HG03520 (cell line): ENCODE results near the gene CD27.

Source experiments
- ATAC-seq: cut with Tn5 transposase; IDR thresholded peaks from one replicate; pipeline ENCODE4 v1.9.1; 2021; ENCODE audit warnings: mild to moderate bottlenecking, moderate library complexity; ENCODE audit not compliant: unreplicated experiment

The CD27 gene

DNA sequence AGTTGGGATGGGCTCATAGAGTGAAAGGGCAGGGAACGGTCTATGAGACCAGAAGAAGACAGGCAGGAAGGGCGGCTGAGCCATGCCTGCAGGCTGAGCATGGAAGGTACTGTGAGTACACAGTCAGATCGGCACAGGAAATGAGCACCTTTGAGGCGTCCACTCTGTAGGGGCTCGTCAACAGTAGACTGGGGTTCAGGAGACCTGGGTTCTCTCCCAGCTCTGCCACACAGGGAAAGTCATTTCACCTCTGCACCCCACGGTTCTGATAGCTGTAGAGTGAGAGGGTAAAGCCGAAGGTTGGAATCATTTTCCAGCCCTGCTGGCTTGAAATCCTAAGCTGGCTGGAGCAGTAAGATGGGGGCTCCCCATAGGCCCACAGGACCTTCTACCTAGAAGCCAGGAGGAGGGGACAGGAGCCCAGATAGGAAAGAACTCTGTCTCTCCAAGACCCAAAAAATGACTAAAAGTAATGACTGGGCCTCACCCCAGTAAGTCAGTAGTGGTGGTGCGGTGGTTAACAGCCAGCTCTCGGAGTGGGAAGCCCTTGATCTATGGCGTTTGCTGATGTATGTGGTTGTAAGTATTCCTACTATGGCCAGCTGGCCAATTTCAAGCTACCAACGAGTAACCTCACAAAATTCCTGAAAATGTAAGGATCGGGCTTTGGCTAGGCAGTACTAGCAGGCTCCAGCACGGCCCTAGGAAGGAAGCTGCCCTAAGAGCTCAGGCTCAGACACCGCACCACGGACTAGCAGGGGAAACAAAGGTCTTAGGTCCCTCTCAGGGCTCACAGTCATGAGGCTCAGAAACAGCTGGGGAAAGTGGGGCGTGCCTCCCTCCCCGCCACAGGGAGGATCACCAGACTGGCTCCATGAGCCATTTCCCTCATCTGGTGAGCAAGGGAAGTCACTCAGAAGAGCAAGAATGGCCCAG is 10.3 kb upstream of the CD27 start:
- ATAC-seq: no peak

DNA sequence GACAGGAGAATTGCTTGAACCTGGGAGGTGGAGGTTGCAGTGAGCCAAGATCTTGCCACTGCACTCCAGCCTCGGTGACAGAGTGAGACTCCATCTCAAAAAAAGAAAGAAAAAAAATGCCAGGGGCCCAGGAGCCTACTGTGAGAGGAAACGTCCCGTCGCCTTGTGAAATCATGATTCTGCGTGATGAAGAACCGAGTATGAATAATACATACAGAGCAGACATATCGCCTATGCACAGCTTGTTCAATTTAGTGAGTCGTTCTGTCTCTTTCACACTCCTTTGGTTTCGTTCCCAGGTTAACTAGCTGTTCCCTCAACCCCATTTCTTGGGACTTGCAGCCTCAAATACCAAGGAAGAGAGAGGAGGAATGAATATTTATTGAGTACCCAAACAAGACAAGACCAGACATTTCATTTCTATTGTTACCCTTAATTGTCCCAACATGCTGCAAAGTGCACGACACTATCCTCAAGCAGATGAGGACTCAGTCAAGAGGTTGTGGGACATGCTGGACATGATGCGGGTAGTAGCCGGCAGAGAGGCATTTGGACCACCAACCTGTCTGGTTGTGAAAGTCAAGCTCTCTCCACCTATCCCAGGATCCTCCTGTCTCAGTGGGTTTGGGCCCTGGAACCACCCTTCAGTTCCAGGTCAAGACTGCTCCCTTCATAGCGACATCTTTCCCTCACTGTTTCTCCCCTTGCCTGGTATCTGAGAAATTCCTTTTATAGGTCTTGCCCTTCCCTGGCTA is 8.6 kb upstream of the CD27 start:
- no peak for ATAC-seq

DNA sequence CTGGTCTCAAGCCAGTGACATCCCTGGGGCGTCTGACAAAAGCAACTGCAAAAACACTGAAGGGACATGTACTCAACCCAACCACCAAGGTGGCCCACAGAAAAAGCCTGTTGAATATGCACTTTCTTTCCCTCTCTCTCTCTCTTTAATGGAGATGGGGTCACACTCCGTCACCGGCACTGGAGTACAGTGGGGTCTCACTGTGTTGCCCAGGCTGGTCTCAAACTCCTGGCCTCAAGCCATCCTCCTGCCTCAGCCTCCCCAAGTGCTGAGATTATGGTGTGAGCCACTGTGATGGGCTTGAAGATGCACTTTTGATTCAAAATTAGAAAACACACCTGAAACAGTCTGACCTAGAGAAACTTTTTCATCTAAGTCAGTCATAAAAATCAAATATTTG is 7.2 kb upstream of the CD27 start:
- ATAC-seq: no peak

DNA sequence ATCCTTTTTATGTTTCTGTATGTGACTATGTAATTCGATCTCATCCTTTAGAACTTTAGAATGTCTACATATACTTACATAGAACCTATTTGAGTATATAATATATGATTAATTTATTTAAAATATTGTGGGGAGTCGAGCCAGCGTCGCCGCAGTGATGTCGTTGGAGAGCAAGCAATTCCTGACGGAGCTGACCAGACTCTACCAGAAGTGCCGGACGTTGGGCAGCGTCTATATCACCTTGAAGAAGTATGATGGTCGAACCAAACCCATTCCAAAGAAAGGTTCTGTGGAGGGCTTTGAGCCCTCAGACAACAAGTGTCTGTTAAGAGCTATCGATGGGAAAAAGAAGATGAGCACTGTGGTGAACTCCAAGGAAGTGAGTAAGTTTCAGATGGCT is 6.4 kb upstream of the CD27 start:
- no peak for ATAC-seq

DNA sequence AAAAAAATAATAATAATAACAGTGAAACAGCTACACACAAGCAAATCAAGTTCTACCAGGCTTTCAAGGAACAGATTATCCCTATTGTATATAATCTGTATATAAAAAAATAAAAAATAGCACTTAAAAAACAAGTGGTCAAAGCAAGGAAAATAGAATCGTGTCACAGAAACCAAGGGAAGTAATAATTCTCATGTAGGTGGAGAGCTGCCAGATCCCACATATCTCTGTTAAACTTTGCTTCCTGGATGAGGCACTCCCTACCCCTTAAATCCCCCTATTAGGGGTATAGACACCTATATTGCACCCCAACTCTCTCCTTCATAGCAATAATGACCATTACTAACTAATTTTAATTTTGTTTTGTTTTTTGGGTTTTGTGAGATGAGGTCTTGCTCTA is 4.4 kb upstream of the CD27 start:
- no peak for ATAC-seq

DNA sequence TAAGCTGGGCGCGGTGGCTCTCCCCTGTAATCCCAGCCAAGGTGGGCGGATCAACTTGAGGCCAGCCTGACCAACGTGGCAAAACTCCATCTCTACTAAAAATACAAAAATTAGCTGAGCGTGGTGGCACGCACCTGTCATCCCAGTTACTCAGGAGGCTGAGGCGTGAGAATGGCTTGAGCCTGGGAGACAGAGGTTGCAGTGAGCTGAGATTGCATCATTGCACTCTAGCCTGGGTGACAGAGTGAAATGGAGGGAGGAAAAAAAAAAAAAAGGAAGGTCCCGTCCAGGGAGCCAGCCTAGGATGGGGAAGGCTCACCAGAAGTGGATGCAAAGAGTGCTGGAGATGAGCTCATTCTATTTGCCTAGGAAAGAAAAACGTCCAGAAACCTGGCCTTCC is 1.9 kb upstream of the CD27 start:
- no peak for ATAC-seq

DNA sequence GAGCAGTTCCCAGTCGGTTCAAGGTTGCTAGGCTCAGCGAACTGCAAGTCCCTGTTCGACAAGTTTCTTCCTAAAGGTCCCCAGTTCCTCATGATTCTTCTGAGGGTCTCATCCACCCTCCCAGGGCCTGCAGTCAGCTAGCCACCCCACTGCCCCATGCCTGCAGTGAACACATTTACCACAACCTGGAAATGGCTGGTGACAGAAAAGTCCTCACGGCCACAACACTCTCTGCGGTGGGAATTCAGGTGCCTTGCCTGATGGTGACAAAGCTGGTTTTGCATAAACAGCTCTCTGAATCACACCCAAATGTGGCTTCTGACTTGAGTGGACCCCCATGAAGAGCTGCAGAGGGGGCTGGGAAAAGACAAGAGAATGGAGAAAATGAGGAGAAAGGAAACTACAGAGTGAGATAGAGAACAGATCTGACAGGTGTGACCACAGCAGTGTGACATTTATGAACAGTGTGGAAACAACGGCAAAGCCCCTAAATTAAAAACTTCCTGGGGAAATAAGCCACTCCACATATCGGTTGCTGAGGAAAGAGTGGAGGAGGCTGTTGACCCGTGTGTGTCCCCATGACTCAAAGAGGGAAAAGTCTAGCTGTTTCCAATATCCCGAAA is 1.3 kb upstream of the CD27 start:
- no peak for ATAC-seq

DNA sequence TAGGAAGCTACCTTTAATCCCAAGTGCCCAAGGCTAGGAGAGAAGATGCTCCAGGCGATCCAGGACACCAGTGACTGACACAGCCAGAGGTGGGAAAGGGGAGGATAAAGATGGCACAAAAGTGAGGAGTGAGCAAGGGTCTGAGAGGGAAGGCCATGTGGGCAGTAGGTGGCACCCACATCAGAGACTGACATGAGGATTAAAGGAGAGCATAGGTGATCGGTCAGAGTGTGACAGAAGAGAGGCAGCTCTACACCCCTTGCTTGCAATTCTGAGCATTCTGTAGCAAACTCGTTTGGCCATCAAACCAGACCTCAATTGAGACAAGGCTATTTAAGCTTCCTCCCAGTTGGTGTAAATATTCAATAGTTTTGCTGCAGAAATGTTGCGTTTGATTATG is 724 bp upstream of the CD27 start:
- no peak for ATAC-seq

DNA sequence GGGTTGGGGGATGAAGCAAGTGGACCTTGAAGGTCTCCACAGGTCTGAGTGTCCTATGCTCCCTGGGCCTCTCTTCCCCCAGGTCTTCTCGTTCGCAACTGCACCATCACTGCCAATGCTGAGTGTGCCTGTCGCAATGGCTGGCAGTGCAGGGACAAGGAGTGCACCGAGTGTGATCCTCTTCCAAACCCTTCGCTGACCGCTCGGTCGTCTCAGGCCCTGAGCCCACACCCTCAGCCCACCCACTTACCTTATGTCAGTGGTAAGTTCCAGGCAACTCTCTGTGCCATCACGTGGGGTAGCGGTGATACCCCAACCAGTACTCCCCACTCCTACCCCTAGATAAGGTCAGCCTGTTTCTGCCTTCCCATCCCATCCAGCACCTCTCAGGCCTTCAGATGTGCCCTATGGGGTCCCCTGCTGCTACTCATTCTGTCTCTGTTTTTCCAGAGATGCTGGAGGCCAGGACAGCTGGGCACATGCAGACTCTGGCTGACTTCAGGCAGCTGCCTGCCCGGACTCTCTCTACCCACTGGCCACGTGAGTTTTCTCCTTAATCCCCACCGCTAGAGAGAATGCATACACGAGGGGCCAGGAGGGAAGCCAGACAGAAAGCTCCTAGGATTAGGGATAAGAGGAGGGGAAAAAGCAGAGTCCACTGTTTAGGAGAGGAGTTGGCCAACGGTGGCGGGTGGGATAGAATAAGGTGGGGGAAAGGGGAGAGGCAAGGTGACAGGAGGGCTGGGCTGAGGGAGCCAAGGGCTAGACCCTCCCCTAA is 5.5 kb downstream of the CD27 start:
- ATAC-seq: no peak

DNA sequence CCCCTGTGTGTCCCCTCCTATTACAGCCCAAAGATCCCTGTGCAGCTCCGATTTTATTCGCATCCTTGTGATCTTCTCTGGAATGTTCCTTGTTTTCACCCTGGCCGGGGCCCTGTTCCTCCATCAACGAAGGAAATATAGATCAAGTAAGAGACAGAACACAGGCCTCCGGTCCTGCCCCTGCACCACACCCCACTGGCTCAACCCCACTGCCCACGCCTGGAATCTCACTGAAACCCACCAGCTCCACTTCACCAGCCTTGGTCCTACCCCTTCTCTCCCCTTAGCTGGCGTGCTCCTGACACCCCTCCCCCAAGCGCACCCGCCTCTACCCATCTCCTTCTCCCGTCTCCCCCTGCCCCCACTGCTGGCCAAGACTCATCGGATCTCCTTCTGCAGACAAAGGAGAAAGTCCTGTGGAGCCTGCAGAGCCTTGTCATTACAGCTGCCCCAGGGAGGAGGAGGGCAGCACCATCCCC is 6.2 kb downstream of the CD27 start:
- ATAC-seq: no peak

DNA sequence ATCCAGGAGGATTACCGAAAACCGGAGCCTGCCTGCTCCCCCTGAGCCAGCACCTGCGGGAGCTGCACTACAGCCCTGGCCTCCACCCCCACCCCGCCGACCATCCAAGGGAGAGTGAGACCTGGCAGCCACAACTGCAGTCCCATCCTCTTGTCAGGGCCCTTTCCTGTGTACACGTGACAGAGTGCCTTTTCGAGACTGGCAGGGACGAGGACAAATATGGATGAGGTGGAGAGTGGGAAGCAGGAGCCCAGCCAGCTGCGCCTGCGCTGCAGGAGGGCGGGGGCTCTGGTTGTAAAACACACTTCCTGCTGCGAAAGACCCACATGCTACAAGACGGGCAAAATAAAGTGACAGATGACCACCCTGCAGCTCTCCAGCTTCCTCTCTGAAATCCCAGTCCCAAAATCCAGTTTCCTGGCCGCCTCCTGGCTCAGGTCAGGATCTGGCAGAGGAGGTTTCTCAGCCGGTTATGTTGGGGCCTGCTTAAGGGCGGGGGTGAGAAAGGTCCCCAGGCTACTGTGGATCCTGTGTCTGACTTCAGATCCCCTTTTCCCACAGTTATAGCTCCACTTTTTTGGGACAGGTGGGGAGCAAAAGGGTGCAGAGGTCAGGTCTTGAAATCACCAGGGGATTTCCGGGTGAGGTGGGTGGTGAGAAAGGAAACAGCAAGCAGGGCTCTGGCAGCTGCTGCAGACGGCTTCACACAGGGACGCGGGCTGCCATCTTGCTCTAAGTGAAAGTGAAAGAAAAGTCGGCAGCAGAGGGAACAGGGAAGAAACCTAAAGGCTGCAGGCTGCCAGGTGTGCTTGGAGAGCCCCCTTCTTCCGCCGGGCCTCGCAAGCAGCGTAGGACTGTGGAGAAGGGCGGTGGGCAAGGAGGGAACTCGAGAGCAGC is 6.8 kb downstream of the CD27 start, which contains the start of gene TAPBPL:
Gene TAPBPL (plus strand): TSS at position 695 of the 897 bp plus-strand sequence. CDS start 207 bp downstream, outside the sequence.
- ATAC-seq: no peak

DNA sequence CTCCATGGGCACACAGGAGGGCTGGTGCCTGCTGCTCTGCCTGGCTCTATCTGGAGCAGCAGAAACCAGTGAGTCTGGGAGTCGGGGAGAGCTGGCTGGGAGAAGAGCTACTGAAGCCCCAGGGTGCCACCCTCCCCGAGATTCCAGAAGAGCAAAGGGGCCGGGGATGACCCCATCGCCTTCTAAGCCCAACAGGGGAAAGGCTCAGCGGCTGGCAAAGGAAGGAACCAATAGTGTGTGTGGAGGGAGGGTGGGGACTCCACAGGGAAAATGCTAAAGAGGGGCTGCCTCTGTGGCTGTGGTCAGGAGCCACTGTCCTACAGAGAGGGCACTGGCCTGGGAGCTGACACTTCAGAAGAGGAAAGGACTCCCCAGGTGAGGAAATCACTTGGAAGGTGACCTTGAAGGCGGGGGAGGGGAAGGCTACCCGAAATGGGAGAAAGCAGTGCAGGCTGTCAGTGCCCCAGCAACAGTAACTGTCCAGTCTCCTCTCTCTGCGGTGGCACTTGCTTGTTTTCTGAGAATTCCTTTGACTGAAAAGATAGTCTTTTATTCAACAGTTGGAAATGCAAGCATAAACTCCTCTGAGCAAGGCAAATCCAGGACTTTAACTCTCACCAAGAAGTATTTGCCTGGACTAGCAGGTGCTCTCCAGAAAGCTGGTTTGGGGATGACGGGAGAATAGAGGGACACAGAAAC is 7.6 kb downstream of the CD27 start:
- ATAC-seq: no peak

DNA sequence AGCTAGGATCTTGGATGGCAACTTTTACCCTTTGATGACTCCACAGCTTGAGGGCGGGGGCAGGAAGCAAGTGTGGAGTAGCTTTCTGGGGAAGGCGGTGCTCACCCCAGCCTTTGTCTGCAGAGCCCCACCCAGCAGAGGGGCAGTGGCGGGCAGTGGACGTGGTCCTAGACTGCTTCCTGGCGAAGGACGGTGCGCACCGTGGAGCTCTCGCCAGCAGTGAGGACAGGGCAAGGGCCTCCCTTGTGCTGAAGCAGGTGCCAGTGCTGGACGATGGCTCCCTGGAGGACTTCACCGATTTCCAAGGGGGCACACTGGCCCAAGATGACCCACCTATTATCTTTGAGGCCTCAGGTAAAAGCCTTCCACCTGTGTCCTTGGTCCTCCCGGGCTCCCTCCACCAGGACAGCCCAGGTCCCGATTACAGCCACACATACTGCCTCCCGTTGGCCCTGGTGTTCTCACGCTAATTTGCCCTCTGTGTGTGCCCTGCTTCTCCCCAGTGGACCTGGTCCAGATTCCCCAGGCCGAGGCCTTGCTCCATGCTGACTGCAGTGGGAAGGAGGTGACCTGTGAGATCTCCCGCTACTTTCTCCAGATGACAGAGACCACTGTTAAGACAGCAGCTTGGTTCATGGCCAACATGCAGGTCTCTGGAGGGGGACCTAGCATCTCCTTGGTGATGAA is 8.3 kb downstream of the CD27 start:
- no peak for ATAC-seq

DNA sequence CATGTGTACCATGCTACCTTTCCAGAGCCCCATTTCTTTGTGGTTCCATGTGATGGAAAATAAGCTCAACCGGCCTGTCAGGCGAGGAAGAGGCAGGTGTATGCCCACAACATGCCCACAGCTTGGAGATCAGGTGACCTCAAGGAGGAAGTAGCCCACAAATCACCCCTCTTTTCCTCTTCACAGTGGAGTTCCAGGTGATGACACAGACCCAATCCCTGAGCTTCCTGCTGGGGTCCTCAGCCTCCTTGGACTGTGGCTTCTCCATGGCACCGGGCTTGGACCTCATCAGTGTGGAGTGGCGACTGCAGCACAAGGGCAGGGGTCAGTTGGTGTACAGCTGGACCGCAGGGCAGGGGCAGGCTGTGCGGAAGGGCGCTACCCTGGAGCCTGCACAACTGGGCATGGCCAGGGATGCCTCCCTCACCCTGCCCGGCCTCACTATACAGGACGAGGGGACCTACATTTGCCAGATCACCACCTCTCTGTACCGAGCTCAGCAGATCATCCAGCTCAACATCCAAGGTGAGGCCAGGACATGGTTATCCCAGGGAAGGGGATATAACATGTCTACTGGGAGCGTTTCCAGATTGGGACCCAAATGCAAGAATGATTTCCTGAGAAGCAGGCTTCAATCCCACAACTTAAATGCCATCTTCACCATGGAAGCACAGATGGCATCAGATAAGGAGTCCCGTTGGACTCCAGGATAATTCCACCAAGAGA is 12.6 kb downstream of the CD27 start:
- ATAC-seq: no peak

DNA sequence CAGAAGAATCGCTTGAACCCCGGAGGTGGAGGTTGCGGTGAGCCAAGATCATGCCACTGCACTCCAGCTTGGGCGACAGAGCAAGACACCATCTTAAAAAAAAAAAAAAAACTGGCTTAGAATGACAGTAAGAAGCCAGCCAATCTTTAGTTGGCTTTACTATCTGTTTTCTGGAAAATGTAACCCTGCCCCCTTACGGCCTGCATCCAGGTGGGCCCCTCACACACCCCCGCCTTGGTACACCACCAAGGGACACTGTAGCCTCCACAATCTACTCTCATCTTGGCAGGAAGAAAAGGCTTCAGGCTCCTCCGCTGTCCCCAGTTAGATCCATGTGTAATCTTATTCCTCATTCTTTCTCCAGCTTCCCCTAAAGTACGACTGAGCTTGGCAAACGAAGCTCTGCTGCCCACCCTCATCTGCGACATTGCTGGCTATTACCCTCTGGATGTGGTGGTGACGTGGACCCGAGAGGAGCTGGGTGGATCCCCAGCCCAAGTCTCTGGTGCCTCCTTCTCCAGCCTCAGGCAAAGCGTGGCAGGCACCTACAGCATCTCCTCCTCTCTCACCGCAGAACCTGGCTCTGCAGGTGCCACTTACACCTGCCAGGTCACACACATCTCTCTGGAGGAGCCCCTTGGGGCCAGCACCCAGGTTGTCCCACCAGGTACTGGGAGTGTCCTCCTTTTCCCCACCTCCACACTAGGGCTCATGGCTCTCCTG is 13.7 kb downstream of the CD27 start:
- ATAC-seq: no peak

DNA sequence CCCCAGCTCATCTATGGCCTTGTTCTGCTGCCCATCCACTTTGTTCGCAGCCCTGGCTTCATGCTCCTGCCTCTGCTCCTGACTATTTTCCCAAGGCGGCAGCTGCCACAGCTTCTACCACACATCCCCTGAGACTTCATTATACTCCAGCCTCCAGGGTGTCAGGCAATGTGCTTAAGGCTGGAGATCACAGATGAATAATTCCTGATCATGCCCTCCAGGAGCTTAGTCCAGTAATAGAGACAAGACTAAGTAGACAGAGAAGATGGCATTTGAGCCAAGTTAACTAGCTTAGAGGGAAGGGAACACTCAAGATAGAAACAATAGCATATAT is 14.2 kb downstream of the CD27 start:
- no peak for ATAC-seq

DNA sequence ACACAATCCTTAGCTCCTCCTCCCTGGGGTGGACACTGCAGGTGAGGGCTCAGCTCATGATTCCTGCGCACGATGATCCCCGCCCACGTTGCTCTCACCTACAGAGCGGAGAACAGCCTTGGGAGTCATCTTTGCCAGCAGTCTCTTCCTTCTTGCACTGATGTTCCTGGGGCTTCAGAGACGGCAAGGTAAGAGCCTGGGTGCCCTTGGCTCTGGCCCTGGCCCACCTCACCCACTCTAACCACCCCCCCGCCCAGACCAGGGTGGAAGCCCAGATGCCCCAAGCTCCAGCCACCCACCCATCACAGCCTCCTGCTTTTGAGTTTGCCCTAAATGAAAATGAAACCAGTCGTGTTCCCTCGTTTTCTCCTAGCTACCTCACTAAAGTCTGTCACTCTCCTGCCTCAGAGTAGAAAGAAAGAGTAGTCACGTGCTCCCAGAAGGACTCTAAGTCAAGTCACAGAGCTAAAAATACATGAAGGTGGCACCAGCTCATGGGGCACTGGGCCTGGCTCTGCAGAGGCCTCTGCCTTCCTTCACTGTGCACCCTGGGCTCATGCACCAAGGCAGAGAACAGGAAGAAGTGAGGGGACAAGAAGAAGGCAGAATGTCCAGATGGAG is 16.1 kb downstream of the CD27 start:
- no peak for ATAC-seq
